HG03354 (cell line): ENCODE measurements around the gene YAP1.
A peak's percentile ranks its signal among the peaks of the same experiment; 100 is the strongest.

ENCODE experiments used
- ATAC-seq: cut with Tn5 transposase; IDR thresholded peaks from one replicate; pipeline ENCODE4 v1.9.1; 2021; ENCODE audit warnings: mild to moderate bottlenecking; ENCODE audit not compliant: unreplicated experiment, poor library complexity, severe bottlenecking

The YAP1 gene

DNA sequence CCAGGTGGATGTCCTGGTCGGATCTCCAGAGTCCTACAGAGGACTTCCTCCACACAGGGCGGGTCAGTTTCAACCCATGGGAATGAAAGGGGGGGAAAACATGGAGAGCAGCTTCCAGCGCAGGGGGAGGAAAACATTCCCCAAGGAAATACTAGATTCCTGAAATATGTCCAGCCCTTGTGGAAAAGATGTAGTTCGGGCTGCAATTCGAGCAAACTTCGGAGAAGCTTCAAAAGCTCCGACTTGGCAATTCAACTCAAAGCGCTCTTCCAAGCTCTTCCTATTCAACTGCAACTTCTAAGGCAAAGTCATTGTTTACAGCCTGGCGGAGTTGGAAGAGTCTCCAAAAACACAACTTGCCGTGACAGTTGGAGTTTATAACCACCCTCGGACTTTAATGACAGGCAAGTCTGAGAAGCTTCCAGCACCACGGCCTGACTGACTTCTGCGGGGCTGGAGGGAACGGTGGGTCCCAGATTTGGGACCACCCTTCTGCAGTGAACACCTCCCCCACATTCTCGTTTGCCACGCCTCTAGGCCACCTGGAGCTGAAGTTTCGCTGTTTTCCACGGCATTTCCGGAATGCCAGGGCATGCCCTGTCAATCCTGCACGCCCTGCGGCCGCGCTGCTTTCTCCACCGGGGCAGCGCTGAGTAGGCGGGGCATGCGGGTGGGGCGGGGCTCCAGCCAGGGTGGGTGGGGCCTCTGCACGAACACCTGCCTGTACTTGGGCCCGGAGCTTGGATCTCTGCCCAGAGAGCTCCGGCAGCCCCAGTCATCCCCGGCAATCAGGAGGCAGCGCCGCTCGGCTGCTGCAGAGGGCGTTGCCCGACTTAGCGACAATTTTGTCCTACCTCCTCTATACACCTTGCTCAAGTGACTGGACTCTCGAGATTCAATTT lies 158.1 kb downstream of the YAP1 start:
- peak; percentile 98 for ATAC-seq

GRCh38 chr11:102268985-102269470 lies 158.8 kb downstream of the YAP1 start:
- no peak for ATAC-seq

DNA sequence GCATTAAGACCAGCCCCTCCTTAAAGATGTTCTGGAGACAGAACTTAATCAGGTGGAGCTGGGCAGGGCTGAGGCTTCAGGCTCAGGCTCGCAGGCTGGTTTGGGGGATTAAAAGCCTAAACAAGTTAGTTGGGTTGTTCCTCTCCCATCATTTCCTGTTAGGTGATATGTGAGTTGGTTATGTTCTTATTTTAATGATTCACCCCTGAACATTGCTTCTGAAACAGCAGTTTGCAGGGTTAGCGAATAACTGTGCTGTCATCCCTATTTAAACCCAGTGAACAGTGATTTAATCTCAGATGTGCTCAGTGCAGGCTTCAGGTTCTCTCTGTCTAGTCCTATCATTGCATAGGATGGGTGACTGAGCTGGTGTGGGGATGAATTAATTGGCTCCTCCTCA lies 159.7 kb downstream of the YAP1 start:
- peak; percentile 25 for ATAC-seq

- no peak for ATAC-seq
Measured at GRCh38 chr11:102272047-102272824, 162.0 kb downstream of the YAP1 start.

DNA sequence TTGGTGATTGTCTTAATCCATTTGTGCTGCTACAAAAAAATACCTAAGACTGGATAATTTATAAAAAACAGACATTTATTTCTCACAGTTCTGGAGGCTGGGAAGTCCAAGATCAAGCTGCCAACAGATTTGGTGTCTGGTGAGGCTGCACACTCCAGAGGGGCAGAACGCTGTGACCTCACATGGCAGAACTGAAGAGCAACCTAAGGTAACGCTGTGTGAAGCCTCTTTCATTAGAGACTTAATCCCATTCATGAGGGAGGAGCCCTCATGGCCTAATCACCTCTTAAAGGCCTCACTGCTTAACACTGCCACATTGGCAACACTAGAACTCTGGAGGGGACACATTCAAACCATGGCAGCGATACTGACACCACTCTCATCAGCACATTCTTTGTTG lies 164.4 kb downstream of the YAP1 start:
- ATAC-seq = no peak

DNA sequence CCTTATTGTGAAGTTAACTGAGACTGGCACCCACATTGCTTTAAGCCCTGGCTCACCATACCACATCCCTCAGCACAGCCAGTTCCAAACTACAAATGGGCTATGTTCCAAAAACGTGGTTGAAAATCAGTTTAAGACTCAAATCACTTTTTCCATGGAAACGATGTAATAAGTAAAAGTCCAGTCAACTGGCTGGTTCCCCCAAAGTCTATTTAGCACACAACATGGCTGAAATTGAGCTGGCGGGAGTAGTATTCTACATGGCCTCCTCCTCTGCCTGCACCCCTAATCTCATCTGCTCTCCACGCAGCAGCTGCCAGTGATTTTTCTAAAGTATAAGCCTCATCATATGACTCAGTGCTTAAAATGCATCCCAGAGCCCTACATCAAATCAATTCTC lies 166.1 kb downstream of the YAP1 start:
- no peak for ATAC-seq

DNA sequence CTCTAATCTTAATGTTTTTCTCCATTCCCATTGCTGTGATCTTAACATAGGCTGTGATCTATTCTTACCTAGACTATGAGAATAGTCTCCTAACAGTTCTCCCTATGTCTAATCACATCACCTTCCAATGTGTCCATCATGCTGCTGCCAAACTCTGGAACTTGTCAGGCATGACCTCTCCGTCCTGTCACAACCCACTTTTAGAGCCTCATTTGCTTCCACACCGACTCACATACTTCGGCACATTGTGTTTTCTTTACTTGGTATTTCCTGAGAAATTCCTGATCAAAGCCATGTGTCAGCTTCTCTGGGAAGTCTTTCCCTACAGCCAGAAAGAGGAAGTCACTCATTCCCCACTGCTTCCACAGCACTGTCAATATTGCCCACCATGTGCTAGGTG lies 166.5 kb downstream of the YAP1 start:
- no peak for ATAC-seq

DNA sequence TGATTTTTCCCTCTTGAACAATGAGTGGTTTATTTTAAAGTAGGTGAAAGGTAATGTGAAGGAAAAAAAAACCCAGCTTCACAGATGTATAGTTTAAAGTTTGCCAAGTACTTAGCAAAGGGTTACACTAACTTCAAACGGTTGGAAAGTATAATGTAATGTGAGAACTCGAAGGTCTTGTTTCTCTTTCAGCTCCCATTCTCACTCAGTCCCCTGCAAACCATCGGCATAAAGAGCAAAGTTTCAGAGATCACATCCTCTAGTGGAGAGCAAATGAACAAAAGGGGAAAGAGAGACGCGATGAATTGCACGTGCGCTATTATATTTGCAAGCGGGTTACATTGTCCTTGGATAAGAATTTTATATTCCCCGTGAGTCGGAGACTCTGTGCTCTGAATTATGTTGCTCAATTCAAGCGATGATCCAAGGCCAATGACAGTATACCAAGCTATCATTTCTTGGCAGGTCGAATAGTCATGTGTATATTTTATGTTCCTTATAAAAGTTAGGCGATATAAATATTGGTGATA lies 169.5 kb downstream of the YAP1 start:
- ATAC-seq = peak; percentile 96

DNA sequence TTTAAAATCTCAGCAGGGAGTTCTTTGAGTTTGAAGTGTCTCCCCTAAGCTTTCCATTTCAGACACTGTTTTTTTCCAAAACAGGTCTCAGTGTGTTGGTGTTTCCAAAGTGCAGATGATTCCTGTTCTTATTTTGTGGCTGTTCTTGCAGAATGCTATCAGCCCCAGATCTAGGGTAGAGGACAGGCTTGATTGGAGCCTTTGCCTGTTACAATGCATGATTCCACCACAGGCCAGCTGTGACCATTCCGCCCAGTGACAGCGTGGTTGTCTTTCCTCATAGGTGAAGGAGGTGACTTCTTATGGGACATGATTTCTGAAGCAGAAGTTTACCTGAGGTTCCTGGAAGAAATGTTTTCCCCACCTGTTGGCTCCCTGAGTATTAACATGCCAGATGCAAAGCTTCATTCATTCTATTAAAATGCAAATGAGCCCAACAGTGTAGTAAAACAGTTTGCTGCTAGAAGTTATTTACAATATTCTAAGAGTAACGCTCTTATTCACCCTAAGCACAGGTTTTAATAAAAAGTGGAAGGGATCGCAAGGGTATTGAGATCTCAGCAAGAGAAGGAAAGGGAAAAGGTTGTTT lies 170.1 kb downstream of the YAP1 start:
- ATAC-seq = no peak
